ENCODE measurements around the gene PSMG1.

GRCh38 chr21:39221282-39221996 lies 38.2 kb upstream of the PSMG1 start:
- TF ChIP-seq EZH2 (IDR thresholded peaks at IDR 0.05; ENCODE audit: low read depth): no peak
- TF ChIP-seq, protein P1, sequence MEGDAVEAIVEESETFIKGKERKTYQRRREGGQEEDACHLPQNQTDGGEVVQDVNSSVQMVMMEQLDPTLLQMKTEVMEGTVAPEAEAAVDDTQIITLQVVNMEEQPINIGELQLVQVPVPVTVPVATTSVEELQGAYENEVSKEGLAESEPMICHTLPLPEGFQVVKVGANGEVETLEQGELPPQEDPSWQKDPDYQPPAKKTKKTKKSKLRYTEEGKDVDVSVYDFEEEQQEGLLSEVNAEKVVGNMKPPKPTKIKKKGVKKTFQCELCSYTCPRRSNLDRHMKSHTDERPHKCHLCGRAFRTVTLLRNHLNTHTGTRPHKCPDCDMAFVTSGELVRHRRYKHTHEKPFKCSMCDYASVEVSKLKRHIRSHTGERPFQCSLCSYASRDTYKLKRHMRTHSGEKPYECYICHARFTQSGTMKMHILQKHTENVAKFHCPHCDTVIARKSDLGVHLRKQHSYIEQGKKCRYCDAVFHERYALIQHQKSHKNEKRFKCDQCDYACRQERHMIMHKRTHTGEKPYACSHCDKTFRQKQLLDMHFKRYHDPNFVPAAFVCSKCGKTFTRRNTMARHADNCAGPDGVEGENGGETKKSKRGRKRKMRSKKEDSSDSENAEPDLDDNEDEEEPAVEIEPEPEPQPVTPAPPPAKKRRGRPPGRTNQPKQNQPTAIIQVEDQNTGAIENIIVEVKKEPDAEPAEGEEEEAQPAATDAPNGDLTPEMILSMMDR (conservative IDR thresholded peaks at IDR 0.05): no peak

All from PC-9 (cell line).